GM21619 (cell line): ENCODE results near the gene OR6Y1.

Source experiments
- ATAC-seq: cut with Tn5 transposase; IDR thresholded peaks from one replicate; pipeline ENCODE4 v1.9.1; 2021; ENCODE audit not compliant: unreplicated experiment

The OR6Y1 gene

GRCh38 chr1:158554352-158554751 lies at the start of gene OR6Y1:
Gene OR6Y1, minus strand, starts transcription at chr1:158554405. Its CDS starts 6,300 bp downstream, at chr1:158548105.
- no peak for ATAC-seq

GRCh38 chr1:158600735-158601134 lies 46.5 kb upstream of the OR6Y1 start:
- no peak for ATAC-seq

- no peak for ATAC-seq
Measured at GRCh38 chr1:158586942-158587341, 32.7 kb upstream of the OR6Y1 start.

- ATAC-seq, result no peak
Measured at GRCh38 chr1:158583962-158584361, 29.8 kb upstream of the OR6Y1 start.

GRCh38 chr1:158579733-158580132 lies 25.5 kb upstream of the OR6Y1 start, which contains the start of gene OR10X1:
Gene OR10X1, minus strand, starts transcription at chr1:158579899. Its CDS starts 0 bp downstream, at chr1:158579899.
- no peak for ATAC-seq

- no peak for ATAC-seq
Measured at GRCh38 chr1:158577561-158577960, 23.4 kb upstream of the OR6Y1 start.

GRCh38 chr1:158572226-158572625 lies 18.0 kb upstream of the OR6Y1 start:
- no peak for ATAC-seq

GRCh38 chr1:158570480-158570879 lies 16.3 kb upstream of the OR6Y1 start, which contains the start of gene OR6P1:
Gene OR6P1, minus strand, starts transcription at chr1:158570580. Its CDS starts 6,976 bp downstream, at chr1:158563604.
- no peak for ATAC-seq

GRCh38 chr1:158564608-158565007 lies 10.4 kb upstream of the OR6Y1 start:
- no peak for ATAC-seq

GRCh38 chr1:158563853-158564252 lies 9.6 kb upstream of the OR6Y1 start:
- ATAC-seq, result no peak

GRCh38 chr1:158559696-158560095 lies 5.5 kb upstream of the OR6Y1 start:
- no peak for ATAC-seq

GRCh38 chr1:158552296-158552695 lies 1.9 kb downstream of the OR6Y1 start:
- no peak for ATAC-seq

GRCh38 chr1:158547533-158547932 lies 6.7 kb downstream of the OR6Y1 start:
- no peak for ATAC-seq

- no peak for ATAC-seq
Measured at GRCh38 chr1:158537609-158538008, 16.6 kb downstream of the OR6Y1 start.

- ATAC-seq, result no peak
Measured at GRCh38 chr1:158534496-158534895, 19.7 kb downstream of the OR6Y1 start.

- ATAC-seq, result no peak
Measured at GRCh38 chr1:158527190-158527815, 26.9 kb downstream of the OR6Y1 start.

- ATAC-seq, result no peak
Measured at GRCh38 chr1:158521666-158522058, 32.5 kb downstream of the OR6Y1 start.

GRCh38 chr1:158520955-158521665 lies 33.1 kb downstream of the OR6Y1 start:
- no peak for ATAC-seq

GRCh38 chr1:158520021-158520420 lies 34.2 kb downstream of the OR6Y1 start:
- no peak for ATAC-seq

- ATAC-seq, result no peak
Measured at GRCh38 chr1:158516966-158517365, 37.2 kb downstream of the OR6Y1 start.

- no peak for ATAC-seq
Measured at GRCh38 chr1:158509471-158510156, 44.6 kb downstream of the OR6Y1 start.

- ATAC-seq, result no peak
Measured at GRCh38 chr1:158507511-158507910, 46.7 kb downstream of the OR6Y1 start.
